Measurements from ENCODE around the gene SEZ6. TPM values are rescaled to one million over a fixed set of nuclear protein-coding genes. Genes with fewer than 3 reads are reported as not detected.

SEZ6 gene
- total RNA-seq, 1 donor from 2014 or later, result not detected

- Mint-ChIP-seq H3K9me3 (no peaks in the 10 kb centered on the region), H3K4me1 (peaks cover 5% of the 10 kb centered on the region), H3K27me3 (ENCODE audit: low read depth) (peaks cover 97% of the 10 kb centered on the region), H3K36me3 (no peaks in the 10 kb centered on the region), H3K4me3 (no peak overlapping the region), H3K27ac (no peak overlapping the region)
- TF ChIP-seq, protein P1, sequence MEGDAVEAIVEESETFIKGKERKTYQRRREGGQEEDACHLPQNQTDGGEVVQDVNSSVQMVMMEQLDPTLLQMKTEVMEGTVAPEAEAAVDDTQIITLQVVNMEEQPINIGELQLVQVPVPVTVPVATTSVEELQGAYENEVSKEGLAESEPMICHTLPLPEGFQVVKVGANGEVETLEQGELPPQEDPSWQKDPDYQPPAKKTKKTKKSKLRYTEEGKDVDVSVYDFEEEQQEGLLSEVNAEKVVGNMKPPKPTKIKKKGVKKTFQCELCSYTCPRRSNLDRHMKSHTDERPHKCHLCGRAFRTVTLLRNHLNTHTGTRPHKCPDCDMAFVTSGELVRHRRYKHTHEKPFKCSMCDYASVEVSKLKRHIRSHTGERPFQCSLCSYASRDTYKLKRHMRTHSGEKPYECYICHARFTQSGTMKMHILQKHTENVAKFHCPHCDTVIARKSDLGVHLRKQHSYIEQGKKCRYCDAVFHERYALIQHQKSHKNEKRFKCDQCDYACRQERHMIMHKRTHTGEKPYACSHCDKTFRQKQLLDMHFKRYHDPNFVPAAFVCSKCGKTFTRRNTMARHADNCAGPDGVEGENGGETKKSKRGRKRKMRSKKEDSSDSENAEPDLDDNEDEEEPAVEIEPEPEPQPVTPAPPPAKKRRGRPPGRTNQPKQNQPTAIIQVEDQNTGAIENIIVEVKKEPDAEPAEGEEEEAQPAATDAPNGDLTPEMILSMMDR (IDR thresholded peaks at IDR 0.05; ENCODE audit: unreplicated experiment), result no peak
- DNase-seq (ENCODE audit: low spot score in 2 of 2, unreplicated experiment in 2 of 2), result no peak
Observed at GRCh38 chr17:29014716-29015115, 8.9 kb upstream of the SEZ6 start.

GRCh38 chr17:29012535-29012934 lies 6.7 kb upstream of the SEZ6 start:
- Mint-ChIP-seq H3K4me1 (no peaks in the 10 kb centered on the region), H3K27me3 (ENCODE audit: low read depth) (peaks cover 95% of the 10 kb centered on the region), H3K4me3 (no peak overlapping the region), H3K9me3 (no peaks in the 10 kb centered on the region), H3K36me3 (no peaks in the 10 kb centered on the region), H3K27ac (no peak overlapping the region)
- no peak for DNase-seq (ENCODE audit: low spot score in 2 of 2, unreplicated experiment in 2 of 2)
- TF ChIP-seq, protein P1 (IDR thresholded peaks at IDR 0.05; ENCODE audit: unreplicated experiment), result no peak

GRCh38 chr17:29010586-29010985 lies 4.8 kb upstream of the SEZ6 start:
- Mint-ChIP-seq H3K27me3 (ENCODE audit: low read depth) (peaks cover 91% of the 10 kb centered on the region), H3K4me1 (peaks cover 4% of the 10 kb centered on the region), H3K9me3 (no peaks in the 10 kb centered on the region), H3K4me3 (no peak overlapping the region), H3K36me3 (no peaks in the 10 kb centered on the region), H3K27ac (no peak overlapping the region)
- TF ChIP-seq, protein P1 (IDR thresholded peaks at IDR 0.05; ENCODE audit: unreplicated experiment), result no peak
- no peak for DNase-seq (ENCODE audit: low spot score in 2 of 2, unreplicated experiment in 2 of 2)

DNA sequence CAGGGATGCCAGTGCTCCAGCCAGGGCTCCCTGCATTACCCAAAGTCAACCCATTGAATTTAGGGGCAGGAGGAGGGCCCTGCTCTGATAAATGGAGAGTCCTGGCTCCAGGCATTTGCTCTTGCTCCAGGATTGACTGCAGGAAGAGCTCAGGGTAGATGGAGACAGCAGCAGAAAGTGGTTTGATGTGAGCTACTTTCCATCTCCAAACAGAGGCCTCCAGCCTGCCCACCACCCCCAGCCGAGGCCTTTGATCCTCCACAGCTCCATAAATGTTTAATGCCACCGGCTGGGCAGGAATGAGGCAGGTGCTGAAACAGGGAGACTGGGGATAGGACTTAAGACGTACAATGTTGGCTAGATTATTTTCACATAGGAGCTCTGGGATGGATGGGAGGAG lies 4.3 kb upstream of the SEZ6 start:
- H3K27ac Mint-ChIP-seq, result no peak overlapping the region
- no peak for DNase-seq (ENCODE audit: low spot score in 2 of 2, unreplicated experiment in 2 of 2)
- peaks cover 90% of the 10 kb centered on the region for H3K27me3 Mint-ChIP-seq (ENCODE audit: low read depth)
- TF ChIP-seq, protein P1 (IDR thresholded peaks at IDR 0.05; ENCODE audit: unreplicated experiment), result no peak
- H3K36me3 Mint-ChIP-seq, result no peaks in the 10 kb centered on the region
- peaks cover 6% of the 10 kb centered on the region for H3K4me1 Mint-ChIP-seq
- no peak overlapping the region for H3K4me3 Mint-ChIP-seq
- no peaks in the 10 kb centered on the region for H3K9me3 Mint-ChIP-seq

GRCh38 chr17:29008591-29008990 lies 2.8 kb upstream of the SEZ6 start:
- Mint-ChIP-seq H3K27ac (no peak overlapping the region), H3K27me3 (ENCODE audit: low read depth) (peaks cover 90% of the 10 kb centered on the region), H3K36me3 (no peaks in the 10 kb centered on the region), H3K9me3 (no peaks in the 10 kb centered on the region), H3K4me3 (no peak overlapping the region), H3K4me1 (peaks cover 6% of the 10 kb centered on the region)
- no peak for DNase-seq (ENCODE audit: low spot score in 2 of 2, unreplicated experiment in 2 of 2)
- TF ChIP-seq, protein P1 (IDR thresholded peaks at IDR 0.05; ENCODE audit: unreplicated experiment), result no peak

- Mint-ChIP-seq H3K27ac (no peak overlapping the region), H3K4me1 (peaks cover 6% of the 10 kb centered on the region), H3K9me3 (no peaks in the 10 kb centered on the region), H3K36me3 (no peaks in the 10 kb centered on the region), H3K4me3 (no peak overlapping the region), H3K27me3 (ENCODE audit: low read depth) (peaks cover 92% of the 10 kb centered on the region)
- DNase-seq (ENCODE audit: low spot score in 2 of 2, unreplicated experiment in 2 of 2), result no peak
- TF ChIP-seq, protein P1 (IDR thresholded peaks at IDR 0.05; ENCODE audit: unreplicated experiment), result no peak
Observed at GRCh38 chr17:29007860-29008455, 2.1 kb upstream of the SEZ6 start.
